K562 (cell line): Measurements from ENCODE around the gene MGST2. TPM values are rescaled to one million over a fixed set of nuclear protein-coding genes. Genes with fewer than 3 reads are reported as not detected.
A peak's percentile ranks its signal among the peaks of the same experiment; 100 is the strongest.

ENCODE experiments used
- ZBTB40 ChIP-seq, 2 experiments: fragments of 450-650 bp in 1 of 2; sonication (generic) in 1 of 2; formaldehyde crosslinking in 1 of 2; IDR thresholded peaks; 2 replicates each; pipeline versions ENCODE4 v1.7.1 to v1.9.0; 2016 to 2022; ENCODE audit warnings: inconsistent platforms in 1 of 2, mild to moderate bottlenecking in 1 of 2, missing genetic modification reagents in 1 of 2
- polyA plus RNA-seq, 8 experiments: library from polyadenylated mRNA; depleted of rRNA in 4 of 8; stranded (reverse) in 5 of 8; unstranded in 3 of 8; fragments of >200 nt; fragmentation: Nextera tagmentation in 2 of 8; fragmentation: Illumina TruSeq in 1 of 8; extraction: Ambion mirVana in 2 of 8; extraction: Trizol in 1 of 8; gene quantifications; 2 replicates each; pipeline versions ENCODE4 v1.2.1 to v1.2.3, GENCODE V29; 2011 to 2014; ENCODE audit warnings: inconsistent platforms in 1 of 8, missing spikeins in 1 of 8
- total RNA-seq, 7 experiments: library from RNA; depleted of rRNA in 6 of 7; stranded (reverse); fragments of >200 nt in 6 of 7; fragmentation: Illumina TruSeq in 2 of 7; extraction: Trizol in 2 of 7; gene quantifications; 2 replicates each; pipeline versions ENCODE4 v1.2.1 to v1.2.3, GENCODE V29; 2011 to 2021; ENCODE audit warnings: low replicate concordance in 1 of 7

The MGST2 gene
- total and polyA plus RNA-seq, 9 of the 15 experiments (the other 6 are each of a cell fraction or from before 2014, with no cell fraction given), result 38.7 to 115 (median 84.6) TPM

- TF ChIP-seq ZBTB40 (IDR thresholded peaks at IDR 0.05) (peak; percentile 42; the same call in 1 of the 2 replicates), ZBTB40 (CRISPR knock-in tag; IDR thresholded peaks at IDR 0.05) (no peak)
Observed at GRCh38 chr4:139732991-139733570, 67.5 kb downstream of the MGST2 start (continued).
